SK-N-MC (cell line): Measurements from ENCODE around the gene CAMKV.

Experiments
- DNase-seq: peaks from one replicate; pipeline ENCODE4 v3.0.0-alpha.2; 2011; ENCODE audit warnings: low read depth, low spot score
- H3K27ac ChIP-seq: fragments of 200-600 bp; sonication (generic); 2 replicates; pipeline ENCODE4 v1.5.1; 2016; ENCODE audit warnings: mixed run types
- H3K36me3 ChIP-seq: fragments of 200-600 bp; sonication (generic); 2 replicates; pipeline ENCODE4 v1.6.1; 2017; ENCODE audit warnings: antibody characterized with exemption, low read length, mixed read lengths; ENCODE audit not compliant: insufficient read depth
- H3K4me3 ChIP-seq: fragments of 200-600 bp; sonication (generic); 2 replicates; pipeline ENCODE4 v1.5.1; 2016
- H3K9ac ChIP-seq: fragments of 200-600 bp; sonication (generic); 2 replicates; pipeline ENCODE4 v1.8.0; 2017; ENCODE audit warnings: mixed run types, mixed read lengths; ENCODE audit not compliant: insufficient read length
- H3K9me3 ChIP-seq: fragments of 200-600 bp; sonication (generic); 2 replicates; pipeline ENCODE4 v1.6.1; 2017; ENCODE audit warnings: low read depth, mild to moderate bottlenecking, antibody characterized with exemption, low read length, moderate library complexity, mixed read lengths
- EZH2 ChIP-seq: fragments of 200-600 bp; sonication (generic); IDR thresholded peaks from one replicate; pipeline ENCODE4 v1.6.1; 2017; ENCODE audit warnings: antibody characterized with exemption
- FOXP2 ChIP-seq: optimal IDR thresholded peaks from 2 replicates; pipeline ENCODE3; 2011; ENCODE audit warnings: mild to moderate bottlenecking, moderate library complexity; ENCODE audit not compliant: insufficient read depth; ENCODE audit errors: extremely low read length, control extremely low read depth
- POLR2AphosphoS5 ChIP-seq: IDR thresholded peaks from 2 replicates; pipeline ENCODE4 v1.6.1; 2012; ENCODE audit warnings: mild to moderate bottlenecking, low read depth, low read length, borderline replicate concordance

CAMKV gene

DNA sequence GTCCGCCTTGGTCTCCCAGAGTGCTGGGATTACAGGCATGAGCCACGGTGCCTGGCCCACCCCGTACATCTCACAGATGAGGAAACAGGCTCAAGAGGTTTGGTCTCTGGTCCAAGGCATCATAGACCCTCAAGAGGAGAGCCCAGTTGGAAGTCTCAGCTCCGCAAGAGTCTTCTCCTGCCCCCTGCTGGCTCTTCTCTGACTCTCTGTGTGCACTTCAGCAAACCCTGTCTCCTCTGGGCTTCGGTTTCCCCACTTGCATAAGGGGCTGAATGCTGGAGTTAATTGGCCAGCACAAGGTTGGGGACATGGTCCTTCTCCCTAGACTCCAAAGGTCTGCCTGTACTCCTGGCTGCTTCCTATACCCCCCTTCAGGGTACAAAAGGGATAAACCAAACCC is 30.1 kb upstream of the CAMKV start:
- TF ChIP-seq FOXP2 (no peak), EZH2 (no peak), POLR2AphosphoS5 (no peak)
- H3K9me3 ChIP-seq, result no peaks in the 10 kb centered on the region
- H3K36me3 ChIP-seq, result no peaks in the 10 kb centered on the region
- H3K4me3 ChIP-seq, result no peak overlapping the region
- H3K27ac ChIP-seq, result no peak overlapping the region
- DNase-seq, result no peak
- no peak overlapping the region for H3K9ac ChIP-seq

- H3K9me3 ChIP-seq, result no peaks in the 10 kb centered on the region
- H3K9ac ChIP-seq, result no peak overlapping the region
- H3K36me3 ChIP-seq, result no peaks in the 10 kb centered on the region
- DNase-seq, result no peak
- H3K27ac ChIP-seq, result no peak overlapping the region
- TF ChIP-seq POLR2AphosphoS5, result no peak
- no peak for TF ChIP-seq FOXP2
- TF ChIP-seq EZH2, result no peak
- H3K4me3 ChIP-seq, result no peak overlapping the region
Measured at GRCh38 chr3:49898991-49899390, 29.3 kb upstream of the CAMKV start.

GRCh38 chr3:49896345-49896744 is 26.6 kb upstream of the CAMKV start:
- Histone ChIP-seq H3K4me3 (no peak overlapping the region), H3K9me3 (no peaks in the 10 kb centered on the region), H3K9ac (no peak overlapping the region), H3K27ac (no peak overlapping the region), H3K36me3 (no peaks in the 10 kb centered on the region)
- TF ChIP-seq FOXP2 (no peak), POLR2AphosphoS5 (no peak), EZH2 (no peak)
- no peak for DNase-seq

GRCh38 chr3:49895791-49896190 is 26.1 kb upstream of the CAMKV start:
- Histone ChIP-seq H3K4me3 (no peak overlapping the region), H3K9ac (no peak overlapping the region), H3K9me3 (no peaks in the 10 kb centered on the region), H3K36me3 (no peaks in the 10 kb centered on the region), H3K27ac (no peak overlapping the region)
- DNase-seq, result no peak
- TF ChIP-seq POLR2AphosphoS5, result no peak
- TF ChIP-seq EZH2, result no peak

DNA sequence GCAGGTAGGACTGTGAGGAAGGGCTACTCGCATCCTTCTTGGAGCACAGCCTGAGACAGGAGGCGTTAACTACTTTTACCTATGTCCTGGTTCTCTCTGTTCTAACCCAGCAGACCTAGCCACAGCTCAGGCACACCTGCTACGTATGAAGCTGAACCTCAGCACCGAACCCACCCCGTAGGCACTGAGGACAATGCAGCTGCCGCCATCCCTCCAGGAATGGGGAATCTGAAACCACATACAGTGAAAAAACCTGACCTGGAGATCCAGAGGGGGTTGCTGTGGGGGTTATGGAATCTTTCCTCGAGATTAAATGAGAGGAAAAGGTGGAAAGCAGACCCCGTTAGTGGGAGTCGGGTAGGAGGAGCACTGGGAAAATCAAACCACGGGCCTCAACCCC is 19.6 kb upstream of the CAMKV start:
- no peak for DNase-seq
- no peaks in the 10 kb centered on the region for H3K9me3 ChIP-seq
- no peaks in the 10 kb centered on the region for H3K36me3 ChIP-seq
- H3K9ac ChIP-seq, result no peak overlapping the region
- TF ChIP-seq POLR2AphosphoS5, result no peak
- no peak for TF ChIP-seq EZH2
- H3K4me3 ChIP-seq, result no peak overlapping the region
- H3K27ac ChIP-seq, result no peak overlapping the region

- no peak overlapping the region for H3K27ac ChIP-seq
Measured at GRCh38 chr3:49886922-49887265, 17.2 kb upstream of the CAMKV start.

DNA sequence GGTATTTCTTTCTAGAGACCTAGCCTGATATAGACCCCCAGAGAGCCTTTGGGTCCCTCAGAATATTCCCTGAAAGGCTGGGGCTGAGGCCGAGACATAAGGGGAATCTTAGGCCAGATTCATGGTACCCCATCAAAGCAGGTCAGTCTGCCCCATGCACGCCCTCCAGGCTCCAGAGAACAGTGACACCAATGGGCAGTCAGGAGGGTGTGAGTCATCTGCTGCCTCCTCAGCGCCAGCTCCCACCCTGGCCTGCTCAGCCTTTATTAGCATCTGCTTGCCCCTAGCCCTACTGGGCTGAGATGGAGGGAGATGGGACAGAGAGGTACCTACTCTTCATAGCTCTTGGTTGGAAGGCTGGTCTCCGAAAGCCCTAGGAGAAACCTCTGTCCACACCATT is 14.3 kb upstream of the CAMKV start:
- no peaks in the 10 kb centered on the region for H3K9me3 ChIP-seq
- H3K4me3 ChIP-seq, result no peak overlapping the region
- H3K9ac ChIP-seq, result no peak overlapping the region
- no peak for DNase-seq
- no peak overlapping the region for H3K27ac ChIP-seq
- no peaks in the 10 kb centered on the region for H3K36me3 ChIP-seq
- TF ChIP-seq FOXP2 (no peak), POLR2AphosphoS5 (no peak), EZH2 (no peak)

More at GRCh38 chr3:49886922-49887265, 17.2 kb upstream of the CAMKV start:
- no peak for DNase-seq
- TF ChIP-seq FOXP2, result no peak
- Histone ChIP-seq H3K9ac (no peak overlapping the region), H3K36me3 (no peaks in the 10 kb centered on the region), H3K9me3 (no peaks in the 10 kb centered on the region), H3K4me3 (no peak overlapping the region)

- no peak overlapping the region for H3K4me3 ChIP-seq
- H3K27ac ChIP-seq, result no peak overlapping the region
- TF ChIP-seq FOXP2 (no peak), EZH2 (no peak), POLR2AphosphoS5 (no peak)
- H3K9ac ChIP-seq, result no peak overlapping the region
- H3K9me3 ChIP-seq, result no peaks in the 10 kb centered on the region
- no peak for DNase-seq
- no peaks in the 10 kb centered on the region for H3K36me3 ChIP-seq
Measured at GRCh38 chr3:49882166-49882565, 12.5 kb upstream of the CAMKV start.

GRCh38 chr3:49880581-49881315 is 11.0 kb upstream of the CAMKV start:
- no peak overlapping the region for H3K4me3 ChIP-seq

More at GRCh38 chr3:49880581-49881315, 11.0 kb upstream of the CAMKV start:
- Histone ChIP-seq H3K9ac (no peak overlapping the region), H3K27ac (no peak overlapping the region), H3K36me3 (no peaks in the 10 kb centered on the region), H3K9me3 (no peaks in the 10 kb centered on the region)
- no peak for DNase-seq
- TF ChIP-seq EZH2 (no peak), FOXP2 (no peak), POLR2AphosphoS5 (no peak)
